Stimulated activated CD8-positive, alpha-beta memory T cell treated with anti-CD3 and anti-CD28 coated beads, Interleukin-12 subunit alpha, Interleukin-12 subunit beta, amount 100 ng/mL, for 4 hours (primary cell): ENCODE measurements around the gene MOSPD3.

Experiments used
- DNase-seq: peaks from one replicate; pipeline ENCODE4 v3.0.0-alpha.2; 2020; ENCODE audit warnings: low read depth

MOSPD3 gene

DNA sequence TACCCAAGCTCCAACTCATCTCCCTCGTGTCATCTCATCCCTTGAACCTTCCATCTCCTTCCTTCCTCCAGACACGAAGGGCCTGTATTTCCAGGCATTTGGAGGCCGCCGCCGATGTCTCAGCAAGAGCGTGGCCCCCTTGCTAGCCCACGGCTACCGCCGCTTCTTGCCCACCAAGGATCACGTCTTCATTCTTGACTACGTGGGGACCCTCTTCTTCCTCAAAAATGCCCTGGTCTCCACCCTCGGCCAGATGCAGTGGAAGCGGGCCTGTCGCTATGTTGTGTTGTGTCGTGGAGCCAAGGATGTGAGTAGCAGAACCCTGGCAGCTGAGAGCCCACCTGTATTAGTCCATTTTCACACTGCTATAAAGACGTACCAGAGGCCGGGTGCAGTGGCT is 20.7 kb upstream of the MOSPD3 start:
- DNase-seq: no peak

DNA sequence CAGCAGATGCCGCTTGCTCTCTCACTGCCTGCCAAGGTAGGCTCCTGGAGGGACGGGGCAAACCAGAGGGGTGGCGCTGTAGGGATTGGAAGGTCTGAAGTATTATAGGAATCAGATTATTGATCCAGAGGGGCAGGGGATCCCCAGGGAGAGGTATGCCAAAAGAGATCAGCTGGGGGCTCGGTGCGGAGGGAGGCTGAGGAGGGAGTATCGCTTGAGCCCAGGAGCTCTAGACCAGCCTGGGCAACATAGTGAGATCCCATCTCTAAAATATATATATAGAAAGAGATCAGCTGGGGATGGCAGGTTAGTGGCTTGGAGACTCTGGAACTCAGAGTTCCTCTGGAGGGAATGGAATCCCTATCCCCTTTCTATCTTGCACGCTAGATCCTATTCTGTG is 17.2 kb upstream of the MOSPD3 start:
- DNase-seq: no peak

DNA sequence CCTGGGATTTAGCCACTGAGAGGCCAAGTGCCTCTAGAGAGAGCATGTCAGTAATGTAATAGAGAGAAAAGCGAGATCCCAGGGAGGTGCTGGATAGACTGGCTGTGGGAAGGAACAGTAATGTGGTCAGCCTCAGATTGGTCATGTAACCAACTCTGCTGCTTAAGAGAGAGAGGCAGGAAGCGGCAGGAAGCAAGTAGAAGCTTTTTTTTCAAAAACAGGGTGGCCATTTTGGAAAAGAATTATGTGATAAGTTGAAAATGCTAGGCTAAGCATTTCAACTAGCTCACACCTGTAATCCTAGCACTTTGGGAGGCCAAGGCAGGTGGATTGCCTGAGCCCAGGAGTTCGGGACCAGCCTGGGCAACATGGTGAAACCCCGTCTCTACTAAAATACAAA is 13.9 kb upstream of the MOSPD3 start:
- DNase-seq: no peak

DNA sequence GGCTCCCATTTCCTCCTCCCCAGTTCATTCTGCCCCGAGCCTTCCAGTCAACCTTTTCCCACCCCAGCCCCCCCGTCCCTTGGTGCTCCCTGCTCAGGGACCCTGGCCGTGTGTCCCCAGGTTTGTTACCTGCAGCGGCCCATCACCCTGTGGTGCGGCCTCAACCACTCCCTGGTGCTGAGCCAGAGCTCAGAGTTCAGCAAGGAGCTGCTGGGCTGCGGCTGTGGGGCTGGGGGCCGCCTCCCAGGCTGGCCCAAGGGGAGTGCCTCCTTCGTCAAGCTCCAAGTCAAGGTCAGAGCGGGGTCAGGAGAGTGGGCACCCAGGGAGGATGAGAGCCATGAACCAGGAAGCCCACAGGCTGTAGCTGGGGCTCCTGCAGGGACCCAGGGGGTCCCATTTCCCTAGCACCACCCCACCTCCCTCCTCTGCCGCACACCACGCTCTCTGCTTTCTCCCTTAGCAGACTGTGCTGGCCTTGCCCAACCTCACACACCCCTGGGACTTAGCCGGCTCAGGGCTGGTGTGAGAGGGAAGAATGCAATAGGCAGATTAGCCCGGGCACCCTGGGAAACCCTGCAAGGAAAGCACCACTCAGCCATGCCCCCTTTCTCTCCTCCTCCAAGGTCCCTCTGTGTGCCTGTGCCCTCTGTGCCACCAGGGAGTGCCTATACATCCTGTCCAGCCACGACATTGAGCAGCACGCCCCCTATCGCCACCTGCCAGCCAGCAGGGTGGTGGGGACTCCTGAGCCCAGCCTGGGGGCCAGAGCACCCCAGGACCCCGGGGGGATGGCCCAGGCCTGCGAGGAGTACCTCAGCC is 12.2 kb upstream of the MOSPD3 start:
- DNase-seq: no peak

DNA sequence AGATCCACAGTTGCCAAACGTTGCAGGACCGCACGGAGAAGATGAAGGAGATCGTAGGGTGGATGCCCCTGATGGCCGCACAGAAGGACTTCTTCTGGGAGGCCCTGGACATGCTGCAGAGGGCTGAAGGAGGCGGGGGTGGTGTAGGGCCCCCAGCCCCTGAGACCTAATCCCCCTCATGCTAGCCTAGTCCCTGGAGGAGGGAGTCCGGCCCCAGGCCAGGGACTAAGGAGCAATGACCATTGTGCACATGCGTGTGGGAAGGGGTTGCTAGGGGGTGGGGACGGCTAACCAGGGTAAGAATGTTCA is 11.7 kb upstream of the MOSPD3 start:
- no peak for DNase-seq

DNA sequence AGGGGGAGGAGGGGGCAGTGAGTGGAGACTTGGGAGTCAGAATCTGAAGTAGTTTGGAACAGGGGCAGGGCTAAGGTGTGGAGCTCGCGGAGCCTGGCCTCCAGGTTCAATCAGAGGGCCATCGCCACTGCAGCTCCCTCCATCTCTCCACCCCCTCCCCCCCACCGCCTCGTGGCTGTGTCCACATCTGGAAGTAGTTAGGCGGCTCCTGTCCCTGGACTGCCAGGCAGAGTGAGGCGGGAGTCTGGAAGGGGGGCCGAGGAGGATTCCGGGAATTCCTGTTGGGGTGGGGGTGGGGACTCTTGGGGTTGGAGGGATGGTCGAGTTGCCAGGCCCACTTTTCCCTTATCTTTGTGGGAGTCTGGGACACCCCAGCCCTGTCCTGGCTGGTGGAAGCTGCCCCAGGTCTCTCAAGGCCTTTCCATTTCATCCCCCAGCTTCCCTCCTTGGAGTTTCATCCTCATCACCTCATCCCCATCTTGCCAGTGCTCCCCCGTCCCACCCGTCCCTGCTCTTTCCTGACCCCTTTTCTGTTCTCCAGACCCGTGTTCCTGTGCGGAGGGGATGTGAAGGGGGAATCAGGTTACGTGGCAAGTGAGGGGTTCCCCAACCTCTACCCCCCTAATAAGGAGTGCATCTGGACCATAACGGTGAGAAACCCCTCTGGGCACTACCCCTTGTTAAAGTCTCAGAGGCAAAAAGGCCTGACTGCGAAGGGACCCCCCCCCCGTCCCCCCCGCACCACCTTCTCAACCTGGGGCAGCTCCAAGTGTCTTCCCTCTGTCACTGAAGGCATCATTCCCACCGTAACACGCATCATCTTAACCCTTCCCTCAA is 9.2 kb upstream of the MOSPD3 start:
- no peak for DNase-seq

DNA sequence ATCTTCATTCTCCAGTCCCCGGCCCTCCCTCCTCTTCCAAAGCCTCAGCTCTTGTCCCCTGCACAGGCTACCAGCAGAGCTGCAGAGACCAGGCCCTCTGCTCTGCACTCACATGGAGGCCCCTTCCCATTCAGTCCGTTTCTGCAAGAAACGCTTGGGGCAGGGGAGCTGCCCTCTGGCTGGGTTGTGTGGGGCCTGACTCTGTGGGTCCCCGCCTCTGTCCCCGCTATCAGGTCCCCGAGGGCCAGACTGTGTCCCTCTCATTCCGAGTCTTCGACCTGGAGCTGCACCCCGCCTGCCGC is 8.7 kb upstream of the MOSPD3 start:
- no peak for DNase-seq

DNA sequence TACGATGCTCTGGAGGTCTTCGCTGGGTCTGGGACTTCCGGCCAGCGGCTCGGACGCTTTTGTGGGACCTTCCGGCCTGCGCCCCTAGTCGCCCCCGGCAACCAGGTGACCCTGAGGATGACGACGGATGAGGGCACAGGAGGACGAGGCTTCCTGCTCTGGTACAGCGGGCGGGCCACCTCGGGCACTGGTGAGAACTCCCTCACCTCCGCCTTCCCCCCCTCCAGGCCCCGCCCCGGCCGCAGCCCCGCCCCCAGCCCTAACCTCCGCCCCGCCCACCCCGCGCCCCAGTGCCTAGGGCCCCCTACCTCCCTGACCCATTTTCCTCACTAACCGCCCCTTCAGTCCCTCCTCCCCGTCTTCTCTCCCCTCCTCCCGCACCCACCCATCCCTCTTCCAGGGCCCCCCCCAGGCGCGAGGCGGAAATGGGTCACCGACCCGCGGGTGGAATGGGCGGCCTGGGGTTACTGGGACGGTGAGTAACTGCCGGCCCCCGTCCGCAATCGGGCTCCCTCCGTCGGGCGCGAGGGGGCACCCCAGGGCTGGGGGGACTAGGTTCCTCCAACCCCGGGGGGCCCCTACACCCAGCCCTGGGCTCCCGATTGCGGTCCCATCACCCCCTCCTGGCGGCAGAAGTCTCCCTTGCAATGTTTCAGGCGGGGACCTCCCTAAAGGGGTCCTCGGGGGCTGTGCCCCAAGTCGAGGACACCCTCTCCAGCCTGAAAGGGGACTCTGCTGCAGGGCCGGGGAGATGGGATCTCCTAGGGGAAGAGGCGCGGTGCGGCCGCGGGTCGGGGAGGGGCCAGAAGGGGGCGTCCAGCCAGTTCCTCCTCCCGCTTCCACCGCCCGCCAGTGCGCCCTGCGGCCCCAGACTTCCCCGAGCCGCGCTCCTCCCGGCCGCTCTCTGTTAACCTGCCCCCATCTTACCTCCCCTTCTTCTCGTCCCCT is 8.0 kb upstream of the MOSPD3 start:
- DNase-seq: peak; percentile 69

DNA sequence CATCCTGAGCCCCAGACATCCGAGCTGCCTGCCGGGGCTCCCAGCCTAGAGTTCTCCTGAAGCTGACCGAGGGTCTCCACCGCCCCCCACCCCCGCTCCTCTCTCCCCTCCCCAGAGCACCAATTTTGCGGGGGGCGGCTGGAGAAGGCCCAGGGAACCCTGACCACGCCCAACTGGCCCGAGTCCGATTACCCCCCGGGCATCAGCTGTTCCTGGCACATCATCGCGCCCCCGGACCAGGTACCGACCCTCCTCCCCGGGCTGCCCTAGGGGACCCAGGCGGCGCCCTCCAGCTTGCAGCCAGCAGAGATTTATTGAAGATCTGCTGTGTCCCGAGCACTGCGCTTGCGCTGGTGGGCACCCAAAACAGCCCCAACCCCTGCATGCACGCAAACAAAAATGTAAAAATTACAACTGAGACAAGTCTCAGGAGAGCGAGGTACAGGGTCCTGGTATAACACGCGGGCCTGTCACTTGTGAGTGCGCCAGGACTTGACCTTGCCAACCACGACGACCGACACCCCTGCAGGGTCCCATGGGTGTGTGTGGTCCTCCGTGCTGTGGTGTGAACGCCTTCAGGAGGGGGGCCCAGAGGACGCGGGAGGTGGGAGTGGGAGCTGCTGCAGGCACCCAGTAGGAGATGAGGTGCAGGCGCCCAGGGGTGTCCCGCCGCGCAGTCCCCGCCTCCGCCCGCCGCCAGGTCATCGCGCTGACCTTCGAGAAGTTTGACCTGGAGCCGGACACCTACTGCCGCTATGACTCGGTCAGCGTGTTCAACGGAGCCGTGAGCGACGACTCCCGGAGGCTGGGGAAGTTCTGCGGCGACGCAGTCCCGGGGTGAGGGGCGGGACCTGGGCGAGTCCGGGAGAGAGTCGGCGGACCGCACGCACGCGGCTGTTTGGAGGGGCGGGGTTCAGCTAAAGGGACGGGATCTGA is 7.1 kb upstream of the MOSPD3 start:
- no peak for DNase-seq

DNA sequence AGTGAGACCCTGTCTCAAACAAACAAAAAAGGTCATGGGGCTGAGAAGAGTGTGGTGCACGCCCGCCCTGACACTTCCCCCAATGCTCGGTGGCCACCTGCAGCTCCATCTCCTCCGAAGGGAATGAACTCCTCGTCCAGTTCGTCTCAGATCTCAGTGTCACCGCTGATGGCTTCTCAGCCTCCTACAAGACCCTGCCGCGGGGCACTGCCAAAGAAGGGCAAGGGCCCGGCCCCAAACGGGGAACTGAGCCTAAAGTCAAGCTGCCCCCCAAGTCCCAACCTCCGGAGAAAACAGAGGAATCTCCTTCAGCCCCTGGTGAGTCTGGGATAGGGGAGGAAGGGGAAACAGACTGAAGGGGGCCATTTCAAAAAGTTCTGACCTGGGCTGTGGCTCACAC is 6.0 kb upstream of the MOSPD3 start:
- DNase-seq: no peak

DNA sequence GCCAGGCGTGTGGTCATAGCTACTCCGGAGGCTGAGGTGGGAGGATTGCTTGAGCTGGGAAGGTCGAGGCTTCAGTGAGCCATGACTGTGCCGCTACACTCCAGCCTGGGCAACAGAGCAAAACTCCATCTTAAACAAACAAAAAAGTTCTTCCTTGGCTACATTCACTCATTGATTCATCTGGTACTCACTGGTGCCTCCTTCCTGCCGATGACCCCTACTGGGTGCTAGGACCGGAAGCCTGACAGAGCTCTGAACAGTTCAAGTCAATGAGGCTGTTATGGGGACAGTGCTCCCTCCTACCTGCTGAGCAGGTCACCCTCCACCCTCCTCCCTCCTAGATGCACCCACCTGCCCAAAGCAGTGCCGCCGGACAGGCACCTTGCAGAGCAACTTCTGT is 5.2 kb upstream of the MOSPD3 start:
- no peak for DNase-seq

DNA sequence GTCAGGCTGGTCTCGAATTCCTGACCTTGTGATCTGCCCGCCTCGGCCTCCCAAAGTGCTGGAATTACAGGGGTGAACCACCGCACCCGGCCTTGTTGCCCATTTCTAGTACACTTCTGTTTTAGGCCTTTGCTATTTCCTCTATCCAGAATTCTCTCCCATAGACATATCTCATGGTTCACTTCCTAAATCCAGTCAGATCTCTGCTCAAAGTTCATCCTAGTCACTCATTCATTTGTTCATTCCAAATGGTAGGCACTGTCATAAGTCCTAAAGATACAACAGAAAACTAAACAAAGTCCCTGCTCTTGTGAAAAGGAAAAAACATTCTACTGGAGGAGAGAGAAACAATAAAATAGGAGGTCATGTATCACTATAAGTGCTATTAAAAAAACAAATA is 2.4 kb upstream of the MOSPD3 start:
- DNase-seq: no peak

DNA sequence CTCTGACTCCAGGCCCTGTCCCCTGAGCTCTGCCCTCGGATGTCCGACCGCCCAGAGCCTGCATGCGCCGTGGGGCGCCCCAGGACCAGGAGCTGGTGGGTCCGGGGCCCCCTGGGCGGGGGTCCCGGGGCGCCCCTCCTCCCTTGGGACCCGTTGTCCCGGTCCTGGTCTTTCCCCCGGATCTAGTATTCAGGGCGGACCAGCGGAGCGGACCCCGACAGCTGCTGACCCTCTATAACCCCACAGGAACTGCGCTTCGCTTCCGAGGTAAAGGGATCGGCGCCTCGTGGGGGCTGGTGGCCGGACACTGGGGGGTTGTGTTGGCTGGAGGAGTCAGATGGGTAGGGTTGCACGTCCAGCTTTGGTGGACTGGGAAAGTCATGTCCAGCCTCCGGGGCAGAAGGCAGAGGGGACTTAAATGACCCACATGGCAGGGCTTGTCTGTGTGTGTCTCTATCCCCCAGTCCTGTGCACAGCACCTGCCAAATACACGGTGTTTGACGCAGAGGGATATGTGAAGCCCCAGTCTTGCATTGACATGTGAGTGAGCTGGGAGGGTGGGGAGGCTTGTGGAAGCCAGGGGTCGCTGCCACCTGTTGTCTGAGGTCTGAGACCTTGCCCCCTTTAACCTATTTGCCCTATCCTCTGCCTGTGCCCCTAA is 520 bp downstream of the MOSPD3 start:
- DNase-seq: no peak

DNA sequence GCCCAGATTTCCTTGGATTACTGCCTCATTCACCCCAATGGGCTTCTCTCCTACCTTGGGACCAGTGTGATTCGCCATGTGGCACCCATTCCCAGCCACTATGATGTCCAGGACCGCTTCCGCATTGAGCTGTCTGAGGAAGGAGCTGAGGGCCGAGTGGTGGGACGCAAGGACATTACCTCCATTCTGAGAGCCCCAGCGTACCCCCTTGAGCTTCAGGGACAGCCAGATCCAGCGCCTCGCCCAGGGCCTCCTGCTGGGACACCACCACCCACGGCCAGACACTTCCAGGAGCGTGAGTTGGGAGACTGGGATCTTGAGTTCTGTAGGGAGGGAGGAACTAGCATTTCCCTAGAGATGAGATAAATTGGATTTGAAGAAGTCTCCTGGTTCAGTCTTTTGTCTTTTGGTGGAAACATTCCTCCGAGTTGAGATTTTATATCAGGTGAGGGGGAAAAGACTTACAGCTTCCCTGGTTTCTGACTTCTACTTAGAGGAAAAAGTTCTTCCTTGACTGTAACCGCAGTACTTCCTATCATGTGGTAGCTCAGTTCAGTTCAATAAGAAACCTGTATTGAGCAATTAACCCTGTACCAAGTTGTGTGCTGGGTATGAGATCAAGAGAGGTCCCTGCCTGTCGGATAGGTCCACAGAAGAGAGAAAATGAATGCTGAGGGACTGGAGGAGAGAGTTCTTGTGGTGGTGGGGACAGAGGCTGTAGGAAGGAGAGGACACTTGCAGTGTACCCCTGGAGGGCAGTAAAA is 1.3 kb downstream of the MOSPD3 start:
- no peak for DNase-seq

DNA sequence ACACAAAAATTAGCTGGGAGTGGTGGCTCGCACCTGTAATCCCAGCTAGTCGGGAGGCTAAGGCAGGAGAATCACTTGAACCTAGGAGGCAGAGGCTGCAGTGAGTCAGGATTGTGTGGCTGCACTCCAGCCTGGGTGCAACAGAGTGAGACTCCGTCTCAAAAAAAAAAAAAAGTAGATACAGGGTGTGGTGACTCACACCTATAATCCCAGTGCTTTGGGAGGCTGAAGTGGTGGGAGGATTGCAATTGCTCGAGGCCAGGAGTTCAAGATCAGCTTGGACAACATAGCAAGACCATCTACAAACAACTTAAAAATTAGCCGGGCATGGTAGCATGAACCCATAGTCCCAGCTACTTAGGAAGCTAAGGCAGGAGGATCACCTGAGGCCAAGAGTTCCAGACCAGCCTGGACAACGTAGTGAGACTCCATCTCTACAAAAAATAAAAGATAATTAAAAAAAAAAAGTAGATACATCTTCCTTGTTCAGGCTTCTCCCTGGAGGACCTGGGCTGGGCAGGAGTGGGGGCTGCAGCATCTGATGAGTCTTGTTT is 2.0 kb downstream of the MOSPD3 start:
- DNase-seq: no peak

DNA sequence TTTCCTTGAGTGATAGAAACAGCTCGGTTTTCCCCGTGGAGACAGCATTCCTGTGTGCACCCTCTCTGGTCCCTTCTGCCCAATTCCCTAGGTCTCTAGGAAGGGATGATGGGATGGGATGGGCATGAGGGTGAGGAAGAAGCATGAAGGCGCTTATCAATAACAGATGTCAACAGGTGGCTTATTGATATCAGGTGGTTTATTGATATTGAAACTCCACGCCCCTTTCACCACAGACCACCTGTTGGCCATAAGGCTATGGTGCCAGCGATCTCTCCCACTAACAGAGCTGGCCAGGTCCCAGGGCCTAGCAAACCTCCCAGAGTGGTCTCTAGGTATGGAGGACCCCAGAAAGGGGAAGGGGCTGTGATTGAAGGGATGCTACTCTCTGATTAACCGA is 7.9 kb downstream of the MOSPD3 start:
- no peak for DNase-seq

DNA sequence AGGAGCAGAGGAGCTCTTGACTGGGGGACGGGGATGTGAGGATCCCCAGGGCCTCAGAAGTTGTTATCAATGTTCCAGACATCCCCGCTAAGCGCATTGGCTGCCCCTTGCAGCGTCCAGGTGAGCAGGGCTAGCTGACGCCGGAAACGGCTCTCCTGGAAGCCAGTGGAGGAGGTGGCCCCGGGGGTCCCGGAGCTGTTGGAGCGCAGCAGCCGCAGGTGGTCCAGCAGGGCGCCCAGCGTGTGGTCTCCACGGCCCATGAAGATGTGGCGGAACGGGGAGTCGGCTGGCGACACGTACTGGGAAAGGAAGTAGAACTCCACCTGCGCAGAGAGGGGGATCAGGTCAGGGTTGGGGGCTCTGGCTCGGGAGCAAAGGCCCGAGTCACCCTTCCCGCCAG is 8.5 kb downstream of the MOSPD3 start:
- DNase-seq: no peak

DNA sequence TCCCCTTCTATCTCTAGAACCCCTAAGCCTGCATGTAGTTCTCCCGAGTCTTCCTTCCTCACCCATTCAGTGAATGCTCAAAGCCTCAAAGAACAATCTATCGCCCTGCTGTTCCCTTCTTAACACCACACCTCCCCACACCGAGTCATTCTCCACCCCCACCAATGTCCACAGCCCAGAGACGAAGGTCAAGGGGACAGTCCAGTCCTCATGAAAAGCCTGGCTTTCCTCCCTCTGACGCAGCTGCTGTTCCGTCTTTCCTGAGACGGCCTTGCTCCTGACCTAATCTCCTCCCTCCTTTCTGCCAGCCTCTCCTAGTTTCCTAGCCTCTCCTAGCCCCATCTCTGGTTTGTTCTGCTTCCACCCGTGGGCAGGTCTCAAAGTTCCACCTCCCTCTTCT is 9.2 kb downstream of the MOSPD3 start:
- DNase-seq: no peak

DNA sequence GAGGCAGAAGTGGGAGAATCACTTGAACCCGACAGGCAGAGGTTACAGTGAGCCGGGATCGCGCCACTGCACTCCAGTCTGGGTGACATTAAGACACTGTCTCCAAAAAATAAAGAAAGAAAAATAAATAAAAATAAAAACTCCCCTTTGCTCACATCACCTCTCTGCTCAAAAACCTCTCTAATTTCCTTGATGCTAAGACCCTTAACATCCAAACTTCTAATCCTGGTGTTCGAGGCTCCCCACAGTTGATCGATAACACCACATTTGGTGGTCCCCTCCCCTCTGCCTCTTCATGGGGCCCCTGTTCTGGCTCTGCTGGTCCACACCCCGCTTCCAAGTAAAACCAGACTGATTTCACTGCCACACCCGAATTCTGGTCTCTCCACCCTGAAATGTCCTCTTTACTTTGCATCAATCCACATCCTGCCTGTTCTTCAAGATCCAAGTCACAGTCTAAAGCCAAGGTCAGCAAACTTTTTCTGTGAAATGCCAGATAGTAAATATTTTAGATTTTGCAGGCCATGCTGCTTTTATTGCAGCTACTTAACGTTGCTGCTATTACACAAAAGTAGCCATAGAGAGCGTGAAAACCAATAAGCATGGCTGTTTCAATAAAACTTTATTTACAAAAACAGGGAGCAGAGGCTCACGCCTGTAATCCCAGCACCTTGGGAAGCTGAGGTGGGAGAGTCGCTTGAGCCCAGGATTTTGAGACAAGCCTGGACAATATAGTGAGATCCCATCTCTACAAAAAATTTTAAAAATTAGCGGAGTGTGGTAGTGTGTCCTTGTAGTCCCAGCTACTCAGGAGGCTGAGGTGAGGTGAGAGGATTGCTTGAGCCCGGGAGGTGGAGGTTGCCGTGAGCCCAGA is 11.8 kb downstream of the MOSPD3 start:
- no peak for DNase-seq
